Activated CD8-positive, alpha-beta memory T cell treated with anti-CD3 and anti-CD28 coated beads, Interleukin-2, amount 10 ng/mL, durations not matched to agents 7 days and 5 days (primary cell): ENCODE measurements around the gene ZXDC. TPM values are rescaled to one million over a fixed set of nuclear protein-coding genes. Genes with fewer than 3 reads are reported as not detected.

ENCODE experiments used
- ATAC-seq: fragments of 150-1000 bp; cut with Tn5 transposase; one replicate; pipeline ENCODE4 v1.10.0; 2021; ENCODE audit warnings: moderate library complexity
- CTCF ChIA-PET: fragments of 350-600 bp; sonication (Branson Sonifier 250); formaldehyde crosslinking; loops from one replicate; lab custom pipeline; 2021; ENCODE audit warnings: antibody characterized with exemption; lab: Charles Lee
- DNase-seq: peaks from one replicate; pipeline ENCODE4 v3.0.0-alpha.2; 2020
- H3K27ac Mint-ChIP-seq: one replicate; pipeline ENCODE4 v1.8.0; 2021; ENCODE audit warnings: mild to moderate bottlenecking, mixed read lengths
- H3K27me3 Mint-ChIP-seq: one replicate; pipeline ENCODE4 v1.8.0; 2021; ENCODE audit warnings: mixed read lengths
- H3K36me3 Mint-ChIP-seq: one replicate; pipeline ENCODE4 v1.8.0; 2021; ENCODE audit warnings: mild to moderate bottlenecking, mixed read lengths
- H3K4me1 Mint-ChIP-seq: one replicate; pipeline ENCODE4 v1.8.0; 2021; ENCODE audit warnings: mixed read lengths
- H3K4me3 Mint-ChIP-seq: one replicate; pipeline ENCODE4 v1.8.0; 2021; ENCODE audit warnings: mild to moderate bottlenecking, moderate library complexity, mixed read lengths
- H3K9me3 Mint-ChIP-seq: one replicate; pipeline ENCODE4 v1.8.0; 2022; ENCODE audit warnings: low read depth, mixed read lengths
- total RNA-seq, 2 experiments: library from RNA; stranded (reverse); gene quantifications; one replicate each; pipeline ENCODE4 v1.2.3, GENCODE V29; 2021

The ZXDC gene
- total RNA-seq, 2 experiments from 2014 or later, result 21.5 to 22.7 TPM

DNA sequence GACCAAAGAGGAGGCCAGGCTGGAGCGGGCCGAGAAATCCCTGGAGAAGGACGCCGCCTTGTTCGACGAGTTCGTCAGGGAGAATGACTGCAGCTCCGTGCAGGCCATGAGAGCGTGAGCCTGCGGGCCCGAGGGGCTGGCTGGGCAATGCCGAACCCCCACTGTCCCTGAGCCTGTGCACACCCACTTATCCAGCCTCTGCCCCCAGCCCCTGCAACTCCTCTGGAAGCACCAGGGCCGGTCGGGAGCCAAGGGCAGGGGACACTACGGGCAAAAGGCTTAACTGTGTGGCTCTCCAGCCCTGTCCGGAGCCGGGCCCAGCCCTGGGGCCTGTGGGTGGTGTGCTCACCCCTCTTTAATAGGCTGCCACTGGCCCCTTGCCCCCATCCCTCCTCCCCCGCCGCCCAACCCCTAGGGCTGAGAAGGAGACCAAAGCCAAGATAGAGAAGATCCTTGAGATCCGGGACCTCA, 57.0 kb downstream of the ZXDC start:
- no peak overlapping the region for H3K4me3 Mint-ChIP-seq
- DNase-seq, result no peak
- no peak overlapping the region for H3K27ac Mint-ChIP-seq
- no peaks in the 10 kb centered on the region for H3K36me3 Mint-ChIP-seq
- H3K27me3 Mint-ChIP-seq, result peaks cover 4% of the 10 kb centered on the region
- H3K4me1 Mint-ChIP-seq, result no peaks in the 10 kb centered on the region
- CTCF ChIA-PET, result no interaction called here
- H3K9me3 Mint-ChIP-seq, result no peaks in the 10 kb centered on the region
- ATAC-seq, result no peak

DNA sequence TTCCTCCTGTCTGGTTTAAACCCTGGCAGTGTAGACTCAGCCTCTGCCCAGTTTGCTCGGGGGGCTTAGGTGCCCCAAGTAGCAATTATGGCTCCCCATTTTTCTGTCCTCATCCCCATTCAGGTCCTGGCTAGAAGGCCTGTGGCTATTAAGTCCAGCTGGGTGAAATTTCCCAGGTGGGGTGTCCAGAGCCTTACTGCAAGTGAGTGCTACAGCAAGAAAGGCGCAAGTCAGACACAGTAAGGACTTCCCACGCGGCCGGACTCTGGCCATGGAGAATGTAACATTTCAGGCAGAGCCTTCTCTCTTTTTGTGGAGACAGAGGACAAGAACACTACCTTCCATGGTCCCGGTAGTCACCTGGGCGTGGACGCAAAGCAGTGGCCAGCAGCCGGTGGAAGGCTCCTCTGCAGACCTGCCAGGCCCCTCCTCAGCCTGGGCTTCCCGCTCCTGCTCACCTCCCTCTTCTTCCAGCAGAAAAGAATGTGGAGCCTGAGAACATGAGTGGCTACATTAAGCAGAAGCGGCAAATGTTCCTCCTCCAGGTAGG, 57.6 kb downstream of the ZXDC start:
- DNase-seq, result no peak
- no peak for ATAC-seq
- CTCF ChIA-PET, result no interaction called here
- Mint-ChIP-seq H3K27ac (no peak overlapping the region), H3K36me3 (no peaks in the 10 kb centered on the region), H3K9me3 (no peaks in the 10 kb centered on the region), H3K4me1 (no peaks in the 10 kb centered on the region), H3K27me3 (peaks cover 4% of the 10 kb centered on the region), H3K4me3 (no peak overlapping the region)

DNA sequence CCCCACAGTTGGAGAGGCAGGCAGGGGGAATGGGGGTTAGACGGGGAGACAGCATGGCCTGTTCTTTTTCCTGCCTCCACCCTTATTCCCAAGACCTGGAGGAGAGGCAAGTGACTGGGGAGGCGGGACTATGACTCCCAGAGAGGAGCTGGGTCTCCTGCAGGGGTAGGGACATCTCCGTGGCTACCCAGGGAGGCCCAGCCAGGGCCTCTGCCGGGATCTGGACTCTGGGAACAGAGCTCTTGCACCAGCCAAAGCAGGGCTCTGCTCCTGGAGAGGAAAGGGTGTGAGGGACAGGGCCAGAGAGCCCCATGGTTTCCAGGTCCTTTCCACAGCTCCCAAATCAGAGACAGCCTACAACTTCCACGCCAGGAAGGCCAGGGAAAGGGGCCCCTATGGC, 58.2 kb downstream of the ZXDC start:
- Mint-ChIP-seq H3K4me1 (no peaks in the 10 kb centered on the region), H3K36me3 (no peaks in the 10 kb centered on the region), H3K27ac (no peak overlapping the region), H3K9me3 (no peaks in the 10 kb centered on the region), H3K27me3 (peaks cover 6% of the 10 kb centered on the region), H3K4me3 (no peak overlapping the region)
- no peak for DNase-seq
- ATAC-seq, result no peak
- CTCF ChIA-PET, result no interaction called here

DNA sequence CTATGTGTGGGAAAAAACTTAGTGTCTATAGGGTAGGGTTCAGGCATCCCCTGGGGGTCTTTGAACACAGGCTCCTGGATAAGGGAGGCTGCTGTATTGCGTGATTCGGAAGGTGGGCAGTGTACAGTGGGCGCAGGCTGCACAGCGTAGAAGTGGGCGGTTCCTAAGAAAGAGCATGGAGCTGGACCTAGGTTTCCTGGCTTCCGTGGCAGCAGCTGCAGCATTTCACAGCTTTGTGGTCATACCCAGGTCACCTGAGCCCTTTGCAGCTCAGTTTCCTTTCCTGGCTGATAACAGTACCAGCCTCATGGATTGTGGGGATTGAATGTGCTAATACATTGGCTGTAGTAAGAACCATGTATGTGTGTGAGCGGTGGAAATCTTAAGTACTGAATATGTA, 58.7 kb downstream of the ZXDC start:
- Mint-ChIP-seq H3K4me1 (no peaks in the 10 kb centered on the region), H3K4me3 (no peak overlapping the region), H3K36me3 (no peaks in the 10 kb centered on the region), H3K27ac (no peak overlapping the region), H3K27me3 (peaks cover 10% of the 10 kb centered on the region), H3K9me3 (no peaks in the 10 kb centered on the region)
- ATAC-seq (no peak), DNase-seq (no peak)
- CTCF ChIA-PET, result no interaction called here

DNA sequence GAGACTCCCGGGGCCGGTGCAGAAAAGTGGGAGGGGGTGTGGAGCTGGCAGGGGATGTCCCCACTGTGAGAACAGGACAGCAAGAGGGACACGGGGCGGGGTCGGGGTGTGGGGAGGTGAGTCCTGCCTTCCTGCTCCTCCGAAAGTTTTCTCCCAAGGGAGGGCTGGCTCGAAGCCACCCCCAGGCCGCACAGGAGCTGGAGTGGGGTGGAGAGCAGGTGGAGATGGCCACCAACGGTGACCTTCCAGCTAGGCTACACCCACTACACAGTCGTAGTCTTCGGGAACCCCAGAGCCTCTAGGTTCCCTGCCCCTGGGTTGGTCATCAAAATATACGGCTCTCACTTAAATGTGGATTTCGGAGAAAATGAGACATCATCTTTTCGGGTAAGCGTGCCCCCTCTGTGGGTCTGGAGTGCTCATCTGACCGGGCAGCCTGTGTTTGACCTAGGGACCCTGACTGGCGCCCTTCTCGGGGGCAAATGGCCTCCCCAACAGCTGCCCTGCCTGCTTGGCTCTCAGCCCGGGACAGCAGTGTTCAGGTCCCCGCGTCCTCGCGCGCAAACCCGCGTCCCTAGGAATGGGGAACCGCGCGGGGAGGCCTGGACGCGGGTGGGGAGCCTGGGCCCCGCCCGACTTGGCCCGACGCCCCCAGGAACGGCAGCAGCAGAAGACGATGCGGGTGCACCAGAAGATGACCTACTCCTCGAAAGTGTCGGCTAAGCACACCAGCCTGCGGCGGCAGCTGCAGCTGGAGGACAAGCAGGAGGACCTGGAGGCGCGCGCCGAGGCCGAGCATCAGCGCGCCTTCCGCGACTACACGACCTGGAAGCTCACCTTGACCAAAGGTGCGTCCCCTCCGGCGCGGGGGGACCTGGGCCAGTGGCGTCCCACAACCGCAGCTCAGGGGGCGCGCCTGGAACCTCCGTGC, 59.8 kb downstream of the ZXDC start:
- H3K27me3 Mint-ChIP-seq, result peaks cover 20% of the 10 kb centered on the region
- CTCF ChIA-PET, result no interaction called here
- no peaks in the 10 kb centered on the region for H3K9me3 Mint-ChIP-seq
- DNase-seq (no peak), ATAC-seq (no peak)
- no peaks in the 10 kb centered on the region for H3K4me1 Mint-ChIP-seq
- no peaks in the 10 kb centered on the region for H3K36me3 Mint-ChIP-seq
- no peak overlapping the region for H3K4me3 Mint-ChIP-seq
- no peak overlapping the region for H3K27ac Mint-ChIP-seq

DNA sequence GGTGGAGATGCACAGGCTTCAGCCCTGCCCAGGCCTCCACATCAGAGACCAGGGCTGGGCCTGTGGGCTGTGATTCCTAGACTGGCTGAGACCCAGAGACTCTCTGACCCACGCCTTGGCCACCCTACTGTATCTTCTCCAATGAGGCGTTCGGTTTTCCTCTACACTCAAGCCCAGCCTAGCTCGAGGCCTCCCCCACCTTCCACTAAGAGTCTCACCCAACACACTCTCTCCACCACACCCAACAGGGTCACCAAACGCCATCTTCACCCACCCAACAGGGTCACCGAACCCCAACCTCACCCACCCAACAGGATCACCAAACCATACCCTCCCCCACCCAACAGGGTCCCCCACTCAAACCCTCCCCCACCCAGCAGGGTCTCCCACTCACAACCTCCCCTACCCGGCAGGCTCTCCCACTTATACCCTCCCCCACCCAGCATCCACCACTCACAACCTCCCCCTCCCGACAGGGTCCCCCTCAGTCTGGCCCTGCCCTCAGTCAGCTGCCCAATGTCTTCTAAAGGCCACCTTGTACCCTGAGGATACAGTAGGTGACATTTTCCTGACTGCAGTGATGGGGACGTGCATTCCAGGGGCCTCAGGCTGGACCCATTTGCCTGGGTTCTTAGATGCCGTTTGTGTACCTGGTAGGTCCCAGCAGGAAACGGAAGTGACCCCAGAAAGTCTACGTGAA, 60.6 kb downstream of the ZXDC start:
- CTCF ChIA-PET, result no interaction called here
- peaks cover 26% of the 10 kb centered on the region for H3K27me3 Mint-ChIP-seq

DNA sequence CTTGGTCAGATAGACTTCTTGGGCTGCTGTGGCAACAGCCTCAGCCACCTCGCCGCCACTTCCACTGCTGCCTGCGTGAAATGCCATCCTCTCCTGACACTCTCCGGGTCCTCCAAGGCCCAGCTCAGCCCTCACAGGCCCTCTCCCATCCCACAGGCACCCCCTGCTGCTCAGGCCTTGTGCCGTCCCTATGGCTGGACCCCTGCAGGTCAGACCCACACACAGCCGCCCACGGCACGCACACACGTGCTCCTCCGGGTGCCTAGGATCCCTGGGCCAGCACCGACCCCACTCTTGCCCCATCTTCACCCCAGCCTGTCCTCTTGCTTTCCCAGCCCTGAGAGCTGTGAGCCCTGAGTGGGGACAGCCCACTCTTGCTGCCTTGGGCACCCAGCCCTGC, 61.3 kb downstream of the ZXDC start:
- no peaks in the 10 kb centered on the region for H3K9me3 Mint-ChIP-seq
- no peaks in the 10 kb centered on the region for H3K36me3 Mint-ChIP-seq
- no peaks in the 10 kb centered on the region for H3K4me1 Mint-ChIP-seq
- H3K27ac Mint-ChIP-seq, result no peak overlapping the region
- H3K4me3 Mint-ChIP-seq, result no peak overlapping the region
- CTCF ChIA-PET, result no interaction called here
- peaks cover 26% of the 10 kb centered on the region for H3K27me3 Mint-ChIP-seq
- DNase-seq (no peak), ATAC-seq (no peak)

More for the DNA sequence above, 60.6 kb downstream of the ZXDC start:
- no peaks in the 10 kb centered on the region for H3K9me3 Mint-ChIP-seq
- H3K4me1 Mint-ChIP-seq, result no peaks in the 10 kb centered on the region
- ATAC-seq (no peak), DNase-seq (no peak)
- H3K36me3 Mint-ChIP-seq, result no peaks in the 10 kb centered on the region
- no peak overlapping the region for H3K4me3 Mint-ChIP-seq
- H3K27ac Mint-ChIP-seq, result no peak overlapping the region

DNA sequence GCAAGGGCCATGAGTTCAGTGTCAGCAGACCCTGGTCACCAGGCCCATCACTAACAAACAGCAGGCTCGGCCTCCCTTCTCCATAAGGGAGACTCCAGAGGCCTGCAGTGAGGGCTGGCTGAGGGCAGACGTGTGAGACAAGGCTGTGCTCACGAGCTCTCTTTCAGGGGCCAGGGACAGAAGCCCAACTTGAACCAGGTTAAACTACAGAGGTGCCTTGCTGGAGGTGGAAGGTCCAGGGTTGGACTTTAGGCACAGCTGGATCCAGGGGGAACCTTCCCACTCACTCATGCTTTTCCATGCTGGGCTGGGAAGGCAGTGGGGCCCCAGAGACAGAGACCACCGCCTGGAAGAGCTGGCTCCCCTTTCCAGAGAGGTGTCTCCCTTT, 62.0 kb downstream of the ZXDC start:
- H3K4me1 Mint-ChIP-seq, result no peaks in the 10 kb centered on the region
- ATAC-seq, result no peak
- no peak overlapping the region for H3K4me3 Mint-ChIP-seq
- CTCF ChIA-PET, result no interaction called here
- no peak overlapping the region for H3K27ac Mint-ChIP-seq
- H3K27me3 Mint-ChIP-seq, result peaks cover 30% of the 10 kb centered on the region
- no peaks in the 10 kb centered on the region for H3K9me3 Mint-ChIP-seq
- no peaks in the 10 kb centered on the region for H3K36me3 Mint-ChIP-seq
- no peak for DNase-seq

DNA sequence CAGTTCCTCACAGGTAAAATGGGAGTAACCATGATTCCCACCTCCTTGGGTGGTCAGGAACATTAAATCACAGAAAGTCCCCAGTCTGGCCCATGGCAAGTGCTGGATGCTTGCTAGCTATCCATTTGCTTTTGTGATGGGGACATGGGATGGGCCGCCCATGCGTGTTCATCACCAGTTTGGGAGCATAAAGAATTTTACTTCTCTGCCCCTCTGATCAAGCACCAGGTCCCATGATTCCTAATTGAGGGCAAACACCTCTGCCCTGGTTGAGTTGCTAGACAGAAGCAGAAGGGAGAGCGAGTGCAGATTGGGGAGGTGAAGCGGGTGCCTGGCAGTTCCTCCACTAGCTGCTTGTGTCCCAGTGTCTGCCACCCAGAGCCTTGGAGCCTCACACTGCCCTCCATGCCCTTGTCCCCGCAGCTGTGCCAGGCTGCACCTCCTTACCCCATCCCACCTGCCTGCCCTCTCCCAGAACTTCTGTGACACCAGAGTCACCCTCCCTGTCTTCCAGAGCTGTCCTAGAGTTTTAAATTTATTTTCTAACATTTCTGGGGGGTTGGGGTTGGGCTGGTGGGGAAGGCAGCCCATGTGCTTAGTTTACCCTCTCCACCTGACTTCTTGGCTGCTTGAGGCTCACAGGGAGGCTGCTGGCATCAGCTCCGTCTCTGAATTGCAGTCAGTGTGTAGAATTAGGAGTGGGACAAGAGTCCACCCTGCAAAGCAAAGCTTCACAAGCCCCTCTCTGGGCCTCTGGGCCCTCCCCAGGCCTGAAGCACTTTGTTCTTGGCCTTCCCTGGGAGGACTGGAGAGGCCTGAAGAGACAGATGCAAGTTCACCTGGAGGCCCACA, 62.6 kb downstream of the ZXDC start:
- Mint-ChIP-seq H3K4me3 (no peak overlapping the region), H3K4me1 (no peaks in the 10 kb centered on the region), H3K27me3 (peaks cover 30% of the 10 kb centered on the region), H3K36me3 (no peaks in the 10 kb centered on the region), H3K9me3 (no peaks in the 10 kb centered on the region), H3K27ac (no peak overlapping the region)
- CTCF ChIA-PET, result no interaction called here
- no peak for ATAC-seq
- no peak for DNase-seq

DNA sequence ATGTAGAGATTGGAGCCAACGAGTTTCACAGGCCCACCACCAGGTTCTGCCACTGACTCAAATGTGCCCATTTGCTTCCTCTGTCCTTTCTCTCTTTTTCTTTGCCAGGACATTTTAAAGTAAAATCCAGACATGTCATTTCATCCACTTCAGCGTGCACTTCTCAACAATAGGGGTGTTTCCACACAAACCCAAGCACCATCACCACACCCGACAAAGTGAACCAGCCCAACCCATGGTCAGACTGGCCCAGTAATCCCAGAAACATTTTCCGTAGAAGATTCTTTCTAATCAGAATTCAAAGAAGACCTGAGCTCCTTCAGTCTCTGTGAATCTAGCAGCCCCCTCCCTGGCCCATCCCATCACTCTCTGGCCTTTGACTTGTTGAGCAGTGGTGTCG, 67.6 kb downstream of the ZXDC start:
- CTCF ChIA-PET, result no interaction called here
- no peak for DNase-seq
- Mint-ChIP-seq H3K27me3 (peaks cover 28% of the 10 kb centered on the region), H3K27ac (no peak overlapping the region), H3K9me3 (no peaks in the 10 kb centered on the region), H3K4me1 (no peaks in the 10 kb centered on the region), H3K4me3 (no peak overlapping the region), H3K36me3 (no peaks in the 10 kb centered on the region)
- ATAC-seq, result no peak

DNA sequence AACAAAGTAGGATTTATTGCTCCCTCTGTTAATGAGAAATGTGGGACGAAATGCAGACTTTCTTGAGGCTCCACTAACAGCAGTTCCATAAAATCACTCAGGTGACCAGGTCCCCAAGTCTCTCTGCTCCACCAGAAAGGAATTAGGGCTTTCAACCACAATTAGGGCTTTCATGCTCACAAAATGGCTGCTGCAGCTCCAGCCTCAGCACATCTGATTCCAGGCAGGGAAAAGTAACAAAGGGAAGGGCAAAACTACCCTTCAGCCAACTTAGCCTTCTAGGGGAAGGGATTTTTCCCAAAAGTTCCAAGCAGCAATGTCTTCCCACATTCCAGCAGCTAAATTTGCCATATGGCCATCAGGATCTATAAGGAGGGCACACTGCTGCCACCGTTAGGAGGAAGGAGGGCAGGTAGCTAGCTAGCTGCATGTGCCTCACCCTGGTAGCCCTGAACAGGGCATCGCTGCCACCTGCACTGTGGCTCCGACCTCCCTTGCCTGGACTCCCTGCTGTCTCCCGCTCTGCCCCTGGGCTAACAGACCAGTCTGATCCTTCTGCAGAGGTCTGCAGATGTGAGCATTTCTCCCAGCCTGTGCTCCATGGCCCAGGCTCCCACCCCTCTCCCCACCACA, 68.2 kb downstream of the ZXDC start:
- peak; percentile 7 for DNase-seq
- H3K27me3 Mint-ChIP-seq, result peaks cover 27% of the 10 kb centered on the region
- CTCF ChIA-PET, result no interaction called here

DNA sequence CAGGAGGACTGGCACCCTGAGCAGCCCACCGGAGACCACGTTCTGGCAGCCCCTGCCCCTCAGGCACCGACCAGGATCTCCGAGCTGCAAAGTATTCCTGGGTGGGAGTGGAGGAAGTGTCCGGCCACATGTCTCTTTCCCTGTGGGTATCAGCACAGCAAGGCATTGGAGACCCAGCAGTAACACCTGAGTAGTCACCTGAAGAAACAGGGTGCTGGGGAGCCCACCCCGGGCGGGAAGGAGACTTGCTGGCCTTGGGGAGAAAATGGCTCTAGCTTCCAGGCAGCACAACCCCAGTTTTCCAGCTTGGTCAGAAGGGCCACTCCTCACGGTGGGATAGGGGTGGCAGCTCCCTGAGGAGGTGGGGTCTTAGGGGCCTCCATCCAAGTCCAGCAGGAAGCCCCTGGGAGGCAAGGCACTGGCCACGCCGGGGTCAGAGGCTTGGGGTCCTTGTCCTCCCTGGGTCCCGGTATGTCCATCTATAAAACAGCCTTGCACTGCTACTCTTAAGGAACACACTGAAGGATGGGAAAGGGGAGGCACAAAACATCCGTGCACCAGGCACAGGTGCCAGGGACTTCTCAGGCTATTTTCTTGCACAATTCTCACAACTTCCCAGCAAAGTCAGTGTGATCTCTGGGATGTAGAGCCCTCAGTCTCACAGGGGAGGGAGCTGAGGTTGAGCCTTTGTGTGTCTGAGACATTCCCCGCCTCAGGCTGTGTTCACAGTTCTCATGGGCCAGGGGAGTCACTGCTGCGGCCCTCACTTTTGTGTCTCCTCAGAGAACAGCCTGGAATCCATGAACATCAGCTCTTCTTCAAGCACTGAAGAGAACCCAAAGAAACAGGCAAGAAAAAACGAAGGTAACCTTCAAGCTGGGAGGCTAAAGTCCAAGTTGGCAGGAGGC, 69.0 kb downstream of the ZXDC start:
- ATAC-seq (no peak), DNase-seq (peak; percentile 19)
- Mint-ChIP-seq H3K4me3 (no peak overlapping the region), H3K27me3 (peaks cover 19% of the 10 kb centered on the region), H3K4me1 (no peaks in the 10 kb centered on the region), H3K9me3 (no peaks in the 10 kb centered on the region), H3K36me3 (no peaks in the 10 kb centered on the region), H3K27ac (no peak overlapping the region)
- CTCF ChIA-PET, result no interaction called here

More for the DNA sequence above, 68.2 kb downstream of the ZXDC start:
- ATAC-seq, result no peak
- no peaks in the 10 kb centered on the region for H3K9me3 Mint-ChIP-seq
- no peaks in the 10 kb centered on the region for H3K4me1 Mint-ChIP-seq
- no peak overlapping the region for H3K4me3 Mint-ChIP-seq
- H3K36me3 Mint-ChIP-seq, result no peaks in the 10 kb centered on the region
- no peak overlapping the region for H3K27ac Mint-ChIP-seq
